G401 (cell line): ENCODE results near the gene ATXN7L3. TPM values are rescaled to one million over a fixed set of nuclear protein-coding genes. Genes with fewer than 3 reads are reported as not detected.
"Not testable (repeated sequence)": the region's sequence is repeated elsewhere in the genome, so short reads cannot be mapped to it uniquely, and the experiment has no call there.

Source experiments
- DNase-seq: peaks from one replicate; pipeline ENCODE4 v3.0.0-alpha.2; 2015; ENCODE audit warnings: low spot score
- in situ Hi-C: cut with HindIII; loops from 2 replicates; pipeline ENCODE4 v1.10.0; 2016; ENCODE audit warnings: low sequenced_read_pairs, mixed read lengths
- total RNA-seq: library from RNA; depleted of rRNA; stranded (reverse); fragments of >200 nt; shearing (Covaris generic); gene quantifications from 2 replicates; pipeline ENCODE4 v1.2.3, GENCODE V29; 2014; rRNA removed

Gene ATXN7L3
- total RNA-seq, 1 experiment from 2014 or later, result 68.3 TPM

- DNase-seq, result no peak
- in situ Hi-C loops, result no loop called here
Measured at GRCh38 chr17:44147812-44148211, 51.9 kb downstream of the ATXN7L3 start.

GRCh38 chr17:44146375-44147346, 53.0 kb downstream of the ATXN7L3 start:
- in situ Hi-C loops, result no loop called here
- no peak for DNase-seq

GRCh38 chr17:44144966-44145739, 54.5 kb downstream of the ATXN7L3 start:
- no peak for DNase-seq
- in situ Hi-C loops, result no loop called here

- in situ Hi-C loops, result not testable (repeated sequence)
Measured at GRCh38 chr17:44143921-44144320, 55.8 kb downstream of the ATXN7L3 start.

More at GRCh38 chr17:44143921-44144320, 55.8 kb downstream of the ATXN7L3 start:
- not testable (repeated sequence) for DNase-seq

Other genes with a start within 250 kb of the ATXN7L3 start
- not detected in 2 replicates for gene PYY, start 245.9 kb downstream of the ATXN7L3 start, total RNA-seq
- 2.5 and 4.7 TPM in 2 replicates for gene NAGS, start 195.3 kb downstream of the ATXN7L3 start, total RNA-seq
- gene TMEM101, start 184.9 kb downstream of the ATXN7L3 start, total RNA-seq, result 53.3 and 63.2 TPM in 2 replicates
- gene LSM12, start 133.2 kb downstream of the ATXN7L3 start, total RNA-seq, result 93.5 and 116 TPM in 2 replicates
- gene G6PC3, start 129.1 kb downstream of the ATXN7L3 start, total RNA-seq, result 18.6 and 23.2 TPM in 2 replicates
- 65.5 and 70.6 TPM in 2 replicates for gene HDAC5, start 76.2 kb downstream of the ATXN7L3 start, total RNA-seq
- 7.6 and 9.9 TPM in 2 replicates for gene HROB, start 58.0 kb downstream of the ATXN7L3 start, total RNA-seq
- gene ASB16, start 29.2 kb downstream of the ATXN7L3 start, total RNA-seq, result not detected in 2 replicates
- 27.1 and 34.5 TPM in 2 replicates for gene TMUB2, start 12.9 kb downstream of the ATXN7L3 start, total RNA-seq
- gene UBTF, start 19.8 kb upstream of the ATXN7L3 start, total RNA-seq, result 81.4 and 110 TPM in 2 replicates
- gene SLC4A1, start 68.3 kb upstream of the ATXN7L3 start, total RNA-seq, result not detected in 2 replicates
- gene RUNDC3A, start 108.7 kb upstream of the ATXN7L3 start, total RNA-seq, result 3.4 and 3.8 TPM in 2 replicates
- 335 and 340 TPM in 2 replicates for gene SLC25A39, start 124.9 kb upstream of the ATXN7L3 start, total RNA-seq
- 243 and 344 TPM in 2 replicates for gene GRN, start 145.4 kb upstream of the ATXN7L3 start, total RNA-seq
- gene FAM171A2, start 164.0 kb upstream of the ATXN7L3 start, total RNA-seq, result 22.2 and 23.6 TPM in 2 replicates
- 0.17 TPM in 1 of 2 replicates, not detected in the other for gene ITGA2B, start 189.8 kb upstream of the ATXN7L3 start, total RNA-seq